ENCODE results near the gene DDI2.

- TF ChIP-seq CTCF (IDR thresholded peaks at IDR 0.05; ENCODE audit: poor library complexity) (no peak), EZH2phosphoT487 (IDR thresholded peaks at IDR 0.05; ENCODE audit: low read depth, severe bottlenecking, unreplicated experiment) (no peak), EZH2 (IDR thresholded peaks at IDR 0.05; ENCODE audit: borderline replicate concordance) (no peak)
Measured at GRCh38 chr1:15674386-15675159, 57.3 kb downstream of the DDI2 start.
